DMS153 (cell line): ENCODE measurements around the gene EML3.

Source experiments
- DNase-seq: peaks from one replicate; lab custom pipeline; 2025; lab: John Stamatoyannopoulos, UW

Gene EML3

GRCh38 chr11:62553080-62553838 is 59.3 kb downstream of the EML3 start:
- no peak for DNase-seq

- DNase-seq = no peak
These were observed 60.0 kb downstream of the EML3 start for GRCh38 chr11:62552485-62553079.
